ENCODE data around the gene SIGLEC11. TPM values are rescaled to one million over a fixed set of nuclear protein-coding genes. Genes with fewer than 3 reads are reported as not detected.
"Not testable (repeated sequence)": the region's sequence is repeated elsewhere in the genome, so short reads cannot be mapped to it uniquely, and the experiment has no call there.

Gene SIGLEC11
- polyA plus RNA-seq, 2 of the 4 experiments (the other 2 are of a cell fraction): not detected

DNA sequence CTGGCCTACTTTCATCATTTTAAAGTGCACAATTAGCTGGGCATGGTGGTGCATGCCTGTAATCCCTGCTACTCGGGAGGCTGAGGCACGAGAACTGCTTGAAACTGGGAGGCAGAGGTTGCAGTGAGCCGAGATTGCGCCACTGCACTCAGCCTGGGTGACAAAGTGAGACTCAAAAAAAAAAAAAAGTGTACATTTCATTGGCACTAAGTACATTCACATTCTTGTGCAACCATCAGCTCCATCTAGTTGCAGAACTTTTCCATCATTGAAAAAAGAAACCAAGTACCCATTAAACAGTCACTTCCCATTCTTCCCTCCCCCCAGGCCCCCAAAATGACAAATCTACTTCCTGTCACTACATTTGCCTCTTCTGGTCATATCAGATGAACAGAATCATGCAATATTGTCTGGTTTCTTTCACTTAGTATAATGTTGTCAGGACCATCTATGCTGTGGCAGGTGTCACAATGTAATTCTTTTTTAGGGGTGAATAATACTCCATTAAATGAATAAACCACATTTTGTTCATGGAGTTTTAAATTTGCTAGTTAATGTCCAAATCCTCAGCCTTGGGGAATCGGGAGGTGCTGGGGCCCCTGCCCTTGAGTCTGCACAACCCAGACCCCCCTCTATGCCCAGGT, 7.4 kb upstream of the SIGLEC11 start (continued):
- TF ChIP-seq SREBF2 (IDR thresholded peaks at IDR 0.05) (no peak), RNF2 (IDR thresholded peaks at IDR 0.05; ENCODE audit: borderline replicate concordance, low read depth) (no peak), BCL3 (IDR thresholded peaks at IDR 0.05) (no peak), FOSL2 (IDR thresholded peaks at IDR 0.05) (no peak), FOSL2 (CRISPR knock-in tag; IDR thresholded peaks at IDR 0.05) (no peak)

DNA sequence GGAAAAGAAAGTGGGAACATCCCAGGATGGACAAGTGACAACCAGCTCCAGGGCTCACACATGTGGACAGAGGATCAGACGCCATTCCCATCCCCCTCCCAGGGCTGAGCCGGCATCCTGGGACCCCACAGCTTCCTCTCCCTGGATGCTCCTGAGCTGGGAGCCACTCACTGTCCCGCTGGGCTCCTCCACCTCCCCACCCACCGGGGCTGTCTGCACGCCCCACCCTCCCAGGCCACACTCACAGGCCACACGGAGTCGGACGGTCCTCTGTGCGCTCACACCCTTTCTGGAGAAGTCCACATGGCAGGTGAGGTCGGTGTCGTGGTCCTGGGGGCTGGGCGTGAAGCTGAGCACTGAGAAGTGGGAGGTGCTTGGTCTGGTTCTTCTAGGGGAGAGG, 1.1 kb downstream of the SIGLEC11 start:
- FAIRE-seq; POLR2A ChIA-PET; H3K4me3 ChIP-seq; H3K4me2 ChIP-seq; CTCF ChIA-PET; DNase-seq (ENCODE audit: low read depth in 1 of 2, low spot score in 1 of 2); H3K4me1 ChIP-seq; H3K27ac ChIP-seq; H3K9me3 ChIP-seq: not testable (repeated sequence)
- no CpG with 5 or more reads among the region's 12 CpGs for WGBS (ENCODE audit: missing lambda C conversion rate)
- peak; percentile 22 to 25; a peak in 3 of 6 replicates for ATAC-seq

GRCh38 chr19:49958596-49958995, 2.4 kb downstream of the SIGLEC11 start:
- H3K4me1 ChIP-seq; POLR2A ChIA-PET; H3K4me3 ChIP-seq; H3K27ac ChIP-seq; H3K4me2 ChIP-seq; H3K9me3 ChIP-seq; FAIRE-seq; DNase-seq (ENCODE audit: low read depth in 1 of 2, low spot score in 1 of 2): not testable (repeated sequence)
- CTCF ChIA-PET: interaction anchor here (3.7 kb wide), 1 partner anchor 22 kb away, joined by 24 read pairs; no protein-coding TSS in a partner anchor
- peak in 1 of 2 experiments; percentile 16; a peak in 3 of 6 replicates for ATAC-seq
- 28% methylated on average over 13 of the region's 13 CpGs for WGBS (ENCODE audit: missing lambda C conversion rate)

- H3K27ac ChIP-seq; FAIRE-seq; POLR2A ChIA-PET; DNase-seq (ENCODE audit: low read depth in 1 of 2, low spot score in 1 of 2); H3K4me1 ChIP-seq; H3K4me3 ChIP-seq; H3K4me2 ChIP-seq; H3K9me3 ChIP-seq: not testable (repeated sequence)
- peak in 1 of 2 experiments; percentile 8; a peak in 2 of 6 replicates for ATAC-seq
- CTCF ChIA-PET: interaction anchor here (0.6 to 3.7 kb wide), 3 partner anchors 21 to 615 kb away, joined by 4 to 24 read pairs (median 6); no protein-coding TSS in a partner anchor
- 40% methylated on average over 8 of the region's 9 CpGs for WGBS (ENCODE audit: missing lambda C conversion rate)
These were observed 2.8 kb downstream of the SIGLEC11 start for GRCh38 chr19:49958144-49958543.

- CTCF ChIA-PET: interaction anchor here (0.9 to 3.7 kb wide), 5 partner anchors 20 to 29 kb away, joined by 4 to 24 read pairs (median 5); no protein-coding TSS in a partner anchor
- FAIRE-seq: no peak
- H3K4me2 ChIP-seq: no peak overlapping the region
These were observed 3.6 kb downstream of the SIGLEC11 start for GRCh38 chr19:49957262-49957915.

More at GRCh38 chr19:49957262-49957915, 3.6 kb downstream of the SIGLEC11 start:
- Histone ChIP-seq H3K9me3 (no peaks in the 10 kb centered on the region), H3K27ac (no peak overlapping the region), H3K4me3 (no peak overlapping the region), H3K4me1 (no peaks in the 10 kb centered on the region)
- POLR2A ChIA-PET: no interaction called here
- DNase-seq (ENCODE audit: low read depth in 1 of 2, low spot score in 1 of 2) (no peak), ATAC-seq (no peak)
- TF ChIP-seq, protein P1, sequence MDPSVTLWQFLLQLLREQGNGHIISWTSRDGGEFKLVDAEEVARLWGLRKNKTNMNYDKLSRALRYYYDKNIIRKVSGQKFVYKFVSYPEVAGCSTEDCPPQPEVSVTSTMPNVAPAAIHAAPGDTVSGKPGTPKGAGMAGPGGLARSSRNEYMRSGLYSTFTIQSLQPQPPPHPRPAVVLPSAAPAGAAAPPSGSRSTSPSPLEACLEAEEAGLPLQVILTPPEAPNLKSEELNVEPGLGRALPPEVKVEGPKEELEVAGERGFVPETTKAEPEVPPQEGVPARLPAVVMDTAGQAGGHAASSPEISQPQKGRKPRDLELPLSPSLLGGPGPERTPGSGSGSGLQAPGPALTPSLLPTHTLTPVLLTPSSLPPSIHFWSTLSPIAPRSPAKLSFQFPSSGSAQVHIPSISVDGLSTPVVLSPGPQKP (IDR thresholded peaks at IDR 0.05; ENCODE audit: low read depth, low read length): no peak
- no peak for TF ChIP-seq CBX2 (IDR thresholded peaks at IDR 0.05; ENCODE audit: borderline replicate concordance, low read depth)
- TF ChIP-seq MYC (IDR thresholded peaks at IDR 0.05; ENCODE audit: borderline replicate concordance, low read length): no peak
- no peak for TF ChIP-seq EHF (CRISPR knock-in tag; IDR thresholded peaks at IDR 0.05)
- no peak for TF ChIP-seq SREBF2 (IDR thresholded peaks at IDR 0.05)
- TF ChIP-seq CBX8 (IDR thresholded peaks at IDR 0.05): no peak
- no peak for TF ChIP-seq CEBPB (IDR thresholded peaks at IDR 0.05)
- TF ChIP-seq FOSL2 (IDR thresholded peaks at IDR 0.05): no peak
- TF ChIP-seq FOSL2 (CRISPR knock-in tag; IDR thresholded peaks at IDR 0.05): no peak
- TF ChIP-seq CHD2 (IDR thresholded peaks at IDR 0.05; ENCODE audit: low read length, partially characterized antibody): no peak
- TF ChIP-seq, protein P2, sequence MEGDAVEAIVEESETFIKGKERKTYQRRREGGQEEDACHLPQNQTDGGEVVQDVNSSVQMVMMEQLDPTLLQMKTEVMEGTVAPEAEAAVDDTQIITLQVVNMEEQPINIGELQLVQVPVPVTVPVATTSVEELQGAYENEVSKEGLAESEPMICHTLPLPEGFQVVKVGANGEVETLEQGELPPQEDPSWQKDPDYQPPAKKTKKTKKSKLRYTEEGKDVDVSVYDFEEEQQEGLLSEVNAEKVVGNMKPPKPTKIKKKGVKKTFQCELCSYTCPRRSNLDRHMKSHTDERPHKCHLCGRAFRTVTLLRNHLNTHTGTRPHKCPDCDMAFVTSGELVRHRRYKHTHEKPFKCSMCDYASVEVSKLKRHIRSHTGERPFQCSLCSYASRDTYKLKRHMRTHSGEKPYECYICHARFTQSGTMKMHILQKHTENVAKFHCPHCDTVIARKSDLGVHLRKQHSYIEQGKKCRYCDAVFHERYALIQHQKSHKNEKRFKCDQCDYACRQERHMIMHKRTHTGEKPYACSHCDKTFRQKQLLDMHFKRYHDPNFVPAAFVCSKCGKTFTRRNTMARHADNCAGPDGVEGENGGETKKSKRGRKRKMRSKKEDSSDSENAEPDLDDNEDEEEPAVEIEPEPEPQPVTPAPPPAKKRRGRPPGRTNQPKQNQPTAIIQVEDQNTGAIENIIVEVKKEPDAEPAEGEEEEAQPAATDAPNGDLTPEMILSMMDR (IDR thresholded peaks at IDR 0.05): no peak
- TF ChIP-seq RFX5 (IDR thresholded peaks at IDR 0.05): no peak
- WGBS (ENCODE audit: missing lambda C conversion rate): 69% methylated on average over 10 of the region's 10 CpGs

Data from A549 (cell line).